GM23248 (cell line): ENCODE measurements around the gene CACNA1D. TPM values are rescaled to one million over a fixed set of nuclear protein-coding genes. Genes with fewer than 3 reads are reported as not detected.

Source experiments
- DNase-seq: peaks from one replicate; pipeline ENCODE4 v3.0.0-alpha.2; 2015
- H2AFZ ChIP-seq: fragments of 200-600 bp; sonication (generic); 2 replicates; pipeline ENCODE4 v1.6.1; 2016; ENCODE audit warnings: antibody characterized with exemption
- H3F3A ChIP-seq: fragments of 200-600 bp; sonication (generic); 2 replicates; pipeline ENCODE4 v1.6.1; 2016; ENCODE audit warnings: mild to moderate bottlenecking, antibody characterized with exemption, mixed run types; ENCODE audit not compliant: insufficient read depth
- H3K27ac ChIP-seq: fragments of 200-600 bp; sonication (generic); 2 replicates; pipeline ENCODE4 v1.5.1; 2016; ENCODE audit warnings: mild to moderate bottlenecking
- H3K27me3 ChIP-seq: fragments of 200-600 bp; sonication (generic); replicated peaks from 2 replicates; pipeline ENCODE4 v1.6.1; 2016; ENCODE audit warnings: mild to moderate bottlenecking; ENCODE audit not compliant: insufficient read depth
- H3K36me3 ChIP-seq: fragments of 200-600 bp; sonication (generic); 2 replicates; pipeline ENCODE4 v1.6.1; 2016; ENCODE audit warnings: low read depth, mild to moderate bottlenecking
- H3K4me1 ChIP-seq: fragments of 200-600 bp; sonication (generic); 2 replicates; pipeline ENCODE4 v1.6.1; 2016; ENCODE audit warnings: mild to moderate bottlenecking; ENCODE audit not compliant: insufficient read depth
- H3K4me2 ChIP-seq: fragments of 200-600 bp; sonication (generic); one replicate; pipeline ENCODE4 v1.6.1; 2016; ENCODE audit warnings: mild to moderate bottlenecking; ENCODE audit not compliant: unreplicated experiment
- H3K4me3 ChIP-seq: fragments of 200-600 bp; sonication (generic); 2 replicates; pipeline ENCODE4 v1.5.1; 2016; ENCODE audit warnings: mild to moderate bottlenecking
- H3K79me2 ChIP-seq: fragments of 200-600 bp; sonication (generic); 2 replicates; pipeline ENCODE4 v1.6.1; 2016; ENCODE audit warnings: mild to moderate bottlenecking; ENCODE audit not compliant: insufficient read depth
- H3K9ac ChIP-seq: fragments of 200-600 bp; sonication (generic); 2 replicates; pipeline ENCODE4 v1.6.1; 2016; ENCODE audit warnings: mild to moderate bottlenecking
- H3K9me2 ChIP-seq: fragments of 200-600 bp; sonication (generic); 2 replicates; pipeline ENCODE4 v1.6.1; 2016; ENCODE audit warnings: mixed run types, mild to moderate bottlenecking, moderate library complexity; ENCODE audit not compliant: insufficient read depth
- H3K9me3 ChIP-seq: fragments of 200-600 bp; sonication (generic); one replicate; pipeline ENCODE4 v1.6.1; 2017; ENCODE audit warnings: low read depth
- H4K20me1 ChIP-seq: fragments of 200-600 bp; sonication (generic); 2 replicates; pipeline ENCODE4 v1.6.0; 2016; ENCODE audit not compliant: insufficient read depth
- EZH2 ChIP-seq: fragments of 200-600 bp; sonication (generic); IDR thresholded peaks from 2 replicates; pipeline ENCODE4 v1.6.1; 2018; ENCODE audit warnings: antibody characterized with exemption, mild to moderate bottlenecking; ENCODE audit not compliant: insufficient read depth, poor library complexity, severe bottlenecking
- EZH2phosphoT487 ChIP-seq: fragments of 200-600 bp; sonication (generic); IDR thresholded peaks from 2 replicates; pipeline ENCODE4 v1.6.1; 2018; ENCODE audit warnings: antibody characterized with exemption, moderate library complexity, mild to moderate bottlenecking, low read depth; ENCODE audit not compliant: insufficient read depth
- WGBS, 2 experiments: methylation state at CpG; one replicate each; pipeline ENCODE4 v1.1.6; 2015 to 2017; ENCODE audit warnings: low lambda C conversion rate in 2 of 2, low coverage in 1 of 2; ENCODE audit errors: missing lambda C conversion rate in 2 of 2; 5-methylcytosine and 5-hydroxymethylcytosine counted together
- in situ Hi-C: fragments of 300-500 bp; cut with MboI; formaldehyde crosslinking; loops from 2 replicates; pipeline ENCODE4 v1.15.0; 2020
- polyA plus RNA-seq: library from polyadenylated mRNA; unstranded; fragments of >200 nt; fragmentation: Nextera tagmentation; extraction: Ambion mirVana; gene quantifications from 2 replicates; pipeline ENCODE4 v1.2.1, GENCODE V29; 2016
- total RNA-seq: library from RNA; depleted of rRNA; stranded (reverse); fragments of >200 nt; shearing (Covaris generic); gene quantifications from 2 replicates; pipeline ENCODE4 v1.2.3, GENCODE V29; 2014

CACNA1D gene
- total and polyA plus RNA-seq, 2 experiments from 2014 or later: not detected

DNA sequence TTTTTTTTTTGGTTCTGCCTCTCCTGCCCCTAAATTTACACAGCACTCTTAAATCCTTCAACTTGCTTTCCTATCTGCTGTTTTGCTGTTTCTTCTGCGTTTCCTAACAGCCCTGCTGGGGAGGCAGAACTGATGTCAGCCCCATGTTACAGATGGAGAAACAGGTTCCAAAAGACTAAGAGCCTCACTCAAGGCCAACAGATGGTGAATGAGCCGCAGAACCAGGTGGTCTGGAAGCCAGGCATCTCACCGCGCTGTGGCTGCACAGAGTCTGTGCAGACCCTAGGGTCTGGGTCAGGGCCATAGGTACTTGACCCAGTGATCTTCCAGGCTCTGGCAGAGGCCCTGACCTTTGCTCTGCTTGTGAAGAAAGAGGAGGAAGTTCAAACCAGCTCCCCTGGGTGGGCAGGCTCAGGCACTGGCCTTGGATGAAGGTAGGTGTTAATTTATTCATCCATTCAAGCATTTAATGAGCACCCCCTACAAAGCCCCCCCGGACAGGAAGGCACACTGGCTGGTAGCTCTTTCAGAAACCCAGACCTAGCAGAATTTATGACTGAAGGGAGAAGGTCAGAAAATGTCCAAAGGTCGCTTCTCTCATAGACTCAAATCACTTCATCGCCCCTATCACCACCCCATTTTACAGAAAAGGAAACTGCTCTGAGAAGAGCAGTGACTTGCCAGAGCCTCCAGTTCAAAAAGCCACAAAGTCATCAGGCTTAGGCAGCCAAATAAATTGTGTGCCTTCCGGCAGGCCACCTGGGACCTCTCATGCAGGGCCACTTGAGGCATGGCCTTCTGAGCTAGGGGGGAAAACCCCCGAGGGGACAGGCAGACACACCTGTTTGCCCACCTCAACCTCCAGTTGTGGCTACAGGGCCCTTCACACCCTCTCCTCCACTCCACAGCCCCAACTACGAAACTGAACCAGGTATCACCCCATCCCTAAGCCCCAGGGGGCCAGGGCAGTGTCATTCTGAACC is 349.1 kb downstream of the CACNA1D start:
- H3K27me3 ChIP-seq: peaks cover 22% of the 10 kb centered on the region
- H3K4me2 ChIP-seq: no peak overlapping the region
- H3K9ac ChIP-seq: no peak overlapping the region
- no peaks in the 10 kb centered on the region for H3K36me3 ChIP-seq
- H3F3A ChIP-seq: no peaks in the 10 kb centered on the region
- no peaks in the 10 kb centered on the region for H3K9me3 ChIP-seq
- DNase-seq: no peak
- H4K20me1 ChIP-seq: no peaks in the 10 kb centered on the region
- H3K4me1 ChIP-seq: no peaks in the 10 kb centered on the region
- no peak overlapping the region for H3K27ac ChIP-seq
- H3K79me2 ChIP-seq: no peaks in the 10 kb centered on the region
- H3K4me3 ChIP-seq: no peak overlapping the region
- 76 to 77% methylated on average over 10 of the region's 10 CpGs for WGBS, 2 experiments
- TF ChIP-seq EZH2phosphoT487 (no peak), EZH2 (no peak)
- H2AFZ ChIP-seq: no peak overlapping the region
- in situ Hi-C loops: no loop called here
- H3K9me2 ChIP-seq: no peaks in the 10 kb centered on the region

DNA sequence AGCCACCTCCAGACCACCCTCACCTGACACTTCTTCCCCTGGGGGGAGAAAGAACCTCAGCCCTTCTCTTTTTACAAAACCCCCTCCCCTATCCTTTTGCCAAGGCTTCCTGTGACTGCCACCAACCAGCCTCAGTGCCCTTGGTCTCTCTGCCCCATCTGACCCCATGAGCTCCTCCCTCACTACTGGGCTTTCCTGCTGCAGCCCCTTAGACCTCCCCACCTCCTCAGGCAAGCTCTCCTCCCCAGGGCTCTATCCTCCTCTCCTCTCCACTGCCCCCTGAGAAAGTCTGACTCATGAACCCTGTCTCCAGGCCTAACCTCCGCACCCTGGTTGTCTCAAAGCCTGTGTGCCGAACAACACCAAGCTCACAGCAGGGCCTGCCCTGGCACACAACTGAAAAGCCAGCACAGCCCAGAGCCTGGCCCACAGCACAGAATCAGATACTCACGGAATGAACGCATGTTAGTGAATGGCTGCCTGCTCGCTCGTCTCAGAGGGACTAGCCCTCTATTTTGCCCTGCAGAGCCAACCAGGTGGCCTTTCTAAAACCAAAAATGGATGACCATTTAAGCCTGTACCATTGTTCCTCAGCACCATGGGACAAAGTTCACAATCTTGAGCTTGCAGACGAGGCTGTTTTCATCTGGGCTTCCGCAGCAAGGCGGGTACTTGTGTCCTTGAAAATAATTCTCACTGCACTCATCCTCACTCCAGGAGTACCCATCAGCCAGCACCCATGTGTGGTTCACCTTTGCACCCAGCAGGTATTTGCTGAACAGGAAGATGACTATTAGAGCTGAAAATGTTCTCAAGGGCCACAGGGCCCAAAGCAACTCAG is 350.1 kb downstream of the CACNA1D start:
- Histone ChIP-seq H3K36me3 (no peaks in the 10 kb centered on the region), H3K4me2 (no peak overlapping the region), H2AFZ (no peak overlapping the region), H3K9ac (no peak overlapping the region), H4K20me1 (no peaks in the 10 kb centered on the region), H3K9me3 (no peaks in the 10 kb centered on the region), H3K4me1 (no peaks in the 10 kb centered on the region), H3K9me2 (no peaks in the 10 kb centered on the region), H3K79me2 (no peaks in the 10 kb centered on the region), H3K4me3 (no peak overlapping the region), H3K27ac (no peak overlapping the region), H3K27me3 (peaks cover 22% of the 10 kb centered on the region), H3F3A (no peaks in the 10 kb centered on the region)
- WGBS, 2 experiments: 90 to 94% methylated on average over 9 of the region's 9 CpGs
- in situ Hi-C loops: no loop called here
- TF ChIP-seq EZH2phosphoT487: no peak
- TF ChIP-seq EZH2: no peak
- DNase-seq: no peak

DNA sequence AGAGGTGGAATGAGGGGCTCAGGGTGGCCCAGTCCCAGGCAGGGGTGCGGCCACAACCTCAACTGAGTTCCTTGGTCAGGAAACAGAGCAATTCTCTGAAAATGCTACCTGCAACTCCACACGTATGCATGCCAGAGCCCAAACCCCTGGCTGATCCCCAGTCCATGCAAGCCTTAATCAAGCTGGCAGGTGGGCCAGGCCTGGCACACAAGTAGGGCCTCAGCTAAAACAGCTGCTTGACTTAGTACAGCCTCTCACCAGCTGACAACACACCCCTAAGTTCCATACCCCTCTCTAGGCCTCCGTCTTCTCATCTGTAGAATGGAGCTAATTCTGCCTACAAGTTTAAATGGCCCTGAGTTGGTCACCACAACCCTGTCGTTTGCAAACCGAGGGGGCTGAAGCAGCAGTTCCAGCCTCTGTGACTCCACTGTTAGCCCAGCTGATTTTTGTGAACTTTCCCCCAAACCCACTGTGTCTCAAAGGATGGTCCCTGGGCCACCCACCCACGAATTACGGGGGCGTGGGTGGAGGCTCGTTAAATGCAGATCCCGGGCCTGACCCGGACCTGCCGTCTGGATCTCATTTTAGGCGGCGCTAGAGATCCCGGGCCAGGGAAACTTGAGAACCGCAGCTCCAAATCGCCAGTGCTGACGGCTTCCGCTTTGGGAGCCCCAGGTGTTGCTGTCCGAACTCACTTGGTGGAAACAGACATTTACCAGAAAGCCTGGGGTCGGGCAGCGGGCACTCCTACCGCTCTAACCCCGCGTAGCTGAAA is 350.9 kb downstream of the CACNA1D start:
- Histone ChIP-seq H4K20me1 (no peaks in the 10 kb centered on the region), H3K9me3 (no peaks in the 10 kb centered on the region), H2AFZ (peak overlapping the region; percentile 61), H3F3A (no peaks in the 10 kb centered on the region), H3K4me2 (peak overlapping the region; percentile 72), H3K4me1 (no peaks in the 10 kb centered on the region), H3K36me3 (no peaks in the 10 kb centered on the region), H3K79me2 (no peaks in the 10 kb centered on the region), H3K9me2 (no peaks in the 10 kb centered on the region), H3K27ac (no peak overlapping the region), H3K4me3 (peak overlapping the region; percentile 68), H3K9ac (0 out of 2 replicates have a peak overlapping the region, but pooled peaks have one; percentile 11), H3K27me3 (peaks cover 22% of the 10 kb centered on the region)
- DNase-seq: peak; percentile 63
- TF ChIP-seq EZH2: no peak
- no peak for TF ChIP-seq EZH2phosphoT487
- 24 to 25% methylated on average over 25 of the region's 25 CpGs for WGBS, 2 experiments
- in situ Hi-C loops: no loop called here

DNA sequence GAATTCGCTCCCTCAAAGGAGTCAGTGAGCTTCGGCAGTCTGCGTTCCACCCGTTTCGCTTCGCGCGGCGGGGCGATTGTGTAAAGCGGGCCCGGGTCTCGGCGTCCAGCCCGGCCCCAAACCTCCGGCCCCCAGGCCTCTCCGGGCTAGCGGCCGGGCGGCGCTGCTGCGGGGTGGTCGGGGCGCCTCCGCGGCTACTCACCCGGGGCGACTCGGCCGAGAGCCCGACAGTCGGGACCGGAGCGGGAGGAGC is 351.4 kb downstream of the CACNA1D start:
- Histone ChIP-seq H3K36me3 (no peaks in the 10 kb centered on the region), H3K27ac (no peak overlapping the region), H3K4me3 (peak overlapping the region; percentile 68), H3K9me2 (no peaks in the 10 kb centered on the region), H3K9me3 (no peaks in the 10 kb centered on the region), H3K4me1 (no peaks in the 10 kb centered on the region), H4K20me1 (no peaks in the 10 kb centered on the region), H3K27me3 (peaks cover 22% of the 10 kb centered on the region), H3K9ac (0 out of 2 replicates have a peak overlapping the region, but pooled peaks have one; percentile 11), H2AFZ (peak overlapping the region; percentile 61), H3F3A (no peaks in the 10 kb centered on the region), H3K79me2 (no peaks in the 10 kb centered on the region), H3K4me2 (peak overlapping the region; percentile 72)
- in situ Hi-C loops: no loop called here
- 2 to 4% methylated on average over 18 to 30 of the region's 34 CpGs for WGBS, 2 experiments
- TF ChIP-seq EZH2 (peak; percentile 82), EZH2phosphoT487 (0 out of 2 replicates have a peak, but pooled peaks have one; percentile 2)
- DNase-seq: no peak
